H54 (cell line): ENCODE results near the gene CLEC17A.

Experiments
- DNase-seq: peaks from one replicate; pipeline ENCODE4 v3.0.0; 2011; ENCODE audit warnings: low spot score, mixed read lengths; ENCODE audit not compliant: insufficient read length
- FAIRE-seq: peaks from 3 replicates; lab custom pipeline; 2011; peaks lifted over from hg19 to GRCh38; lab: Jason Lieb, UNC
- POLR2A ChIP-seq: IDR thresholded peaks from 2 replicates; pipeline ENCODE4 v1.6.1; 2011; ENCODE audit warnings: low read depth, mild to moderate bottlenecking, low read length

The CLEC17A gene

GRCh38 chr19:14553042-14553938 is 29.6 kb upstream of the CLEC17A start:
- DNase-seq, result no peak
- TF ChIP-seq POLR2A, result no peak
- FAIRE-seq, result no peak

- DNase-seq (no peak), FAIRE-seq (no peak)
- TF ChIP-seq POLR2A, result no peak
These were observed 29.0 kb upstream of the CLEC17A start for GRCh38 chr19:14553939-14554243.

- no peak for TF ChIP-seq POLR2A
- DNase-seq (no peak), FAIRE-seq (no peak)
These were observed 28.5 kb upstream of the CLEC17A start for GRCh38 chr19:14554382-14554812.

- no peak for TF ChIP-seq POLR2A
- DNase-seq (peak; percentile 68), FAIRE-seq (no peak)
These were observed 26.8 kb upstream of the CLEC17A start for GRCh38 chr19:14555918-14556661.

DNA sequence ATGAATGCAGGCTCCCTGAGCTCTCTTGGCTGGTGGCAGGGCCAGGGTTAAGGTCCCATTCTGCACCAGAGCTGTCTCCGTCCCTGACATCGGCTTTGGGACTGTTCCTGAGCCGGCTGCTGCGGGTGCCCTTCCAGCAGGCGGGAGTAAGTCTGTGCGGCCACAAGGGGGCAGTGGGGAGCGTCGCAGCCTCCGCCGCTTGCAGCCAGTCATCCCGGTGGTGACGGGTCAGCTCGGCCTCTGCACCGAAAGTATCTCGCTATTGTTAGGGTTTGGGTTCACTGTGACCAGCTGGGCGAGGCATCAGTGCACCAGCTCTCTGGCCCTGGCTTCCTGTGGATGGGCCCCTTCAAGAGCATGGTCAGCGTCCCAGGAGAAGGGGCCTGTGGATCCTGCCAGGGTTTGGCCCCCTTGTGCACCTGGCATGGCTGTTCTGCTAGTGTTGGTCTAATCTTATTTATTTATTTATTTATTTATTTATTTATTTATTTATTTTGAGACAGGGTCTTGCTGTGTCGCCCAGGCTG is 26.2 kb upstream of the CLEC17A start:
- FAIRE-seq, result no peak
- peak; percentile 81 for DNase-seq
- no peak for TF ChIP-seq POLR2A

DNA sequence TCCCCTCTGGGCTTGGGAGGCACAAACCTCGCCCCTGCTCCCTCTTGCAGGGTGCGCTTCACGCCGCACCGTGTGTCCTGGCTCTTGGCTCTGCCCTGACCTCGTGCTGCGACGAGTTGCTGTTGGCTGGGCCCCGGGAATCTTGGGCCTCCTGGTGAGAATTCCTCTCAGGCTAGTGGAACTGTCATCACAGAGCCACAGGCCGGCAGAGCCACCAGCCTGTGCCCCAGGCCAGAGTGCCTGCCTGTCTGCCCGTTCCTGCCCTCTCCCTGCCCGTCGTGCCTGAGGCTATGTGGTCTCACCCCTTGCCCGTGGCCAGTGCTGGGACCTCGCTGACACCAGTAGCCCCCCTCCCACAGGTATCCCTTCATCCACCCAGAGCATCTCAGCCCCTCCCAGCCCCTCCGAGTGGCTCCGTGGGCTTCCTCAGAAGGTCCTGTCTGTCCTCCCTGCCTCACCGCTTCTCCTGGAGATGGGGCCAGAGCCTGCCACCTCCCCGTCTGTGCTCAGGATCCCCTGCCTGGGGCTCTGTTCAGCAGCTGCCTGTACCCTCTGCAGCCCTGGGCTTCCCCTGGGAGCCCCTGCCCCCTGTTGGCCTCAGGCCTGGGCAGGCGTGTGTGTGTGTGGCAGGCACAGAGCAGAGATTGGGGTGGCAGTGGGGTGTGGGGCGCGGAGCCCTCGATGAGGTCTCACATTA is 24.4 kb upstream of the CLEC17A start:
- DNase-seq (no peak), FAIRE-seq (no peak)
- no peak for TF ChIP-seq POLR2A

- FAIRE-seq (no peak), DNase-seq (no peak)
- no peak for TF ChIP-seq POLR2A
These were observed 22.7 kb upstream of the CLEC17A start for GRCh38 chr19:14559916-14560775.

DNA sequence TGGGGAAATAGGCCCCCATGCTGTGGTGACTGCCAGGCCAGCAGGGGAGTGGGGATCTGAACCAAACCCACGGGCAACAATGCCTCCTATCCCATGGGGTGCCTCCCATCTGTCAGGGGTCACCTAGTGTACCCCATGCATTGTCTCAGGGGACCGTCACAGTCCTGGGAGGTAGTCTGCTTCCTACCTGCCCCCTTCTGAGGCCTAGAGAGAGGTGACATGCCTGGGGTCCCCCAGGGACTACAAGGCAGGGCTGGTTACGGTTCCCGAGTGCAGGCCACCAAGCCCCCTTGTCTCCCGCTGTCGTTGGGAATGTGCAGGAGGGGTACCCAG is 22.1 kb upstream of the CLEC17A start:
- DNase-seq (no peak), FAIRE-seq (no peak)
- no peak for TF ChIP-seq POLR2A

- FAIRE-seq (no peak), DNase-seq (no peak)
- TF ChIP-seq POLR2A, result no peak
These were observed 21.6 kb upstream of the CLEC17A start for GRCh38 chr19:14561249-14561648.

GRCh38 chr19:14561847-14562351 is 21.0 kb upstream of the CLEC17A start:
- no peak for FAIRE-seq
- DNase-seq, result no peak

DNA sequence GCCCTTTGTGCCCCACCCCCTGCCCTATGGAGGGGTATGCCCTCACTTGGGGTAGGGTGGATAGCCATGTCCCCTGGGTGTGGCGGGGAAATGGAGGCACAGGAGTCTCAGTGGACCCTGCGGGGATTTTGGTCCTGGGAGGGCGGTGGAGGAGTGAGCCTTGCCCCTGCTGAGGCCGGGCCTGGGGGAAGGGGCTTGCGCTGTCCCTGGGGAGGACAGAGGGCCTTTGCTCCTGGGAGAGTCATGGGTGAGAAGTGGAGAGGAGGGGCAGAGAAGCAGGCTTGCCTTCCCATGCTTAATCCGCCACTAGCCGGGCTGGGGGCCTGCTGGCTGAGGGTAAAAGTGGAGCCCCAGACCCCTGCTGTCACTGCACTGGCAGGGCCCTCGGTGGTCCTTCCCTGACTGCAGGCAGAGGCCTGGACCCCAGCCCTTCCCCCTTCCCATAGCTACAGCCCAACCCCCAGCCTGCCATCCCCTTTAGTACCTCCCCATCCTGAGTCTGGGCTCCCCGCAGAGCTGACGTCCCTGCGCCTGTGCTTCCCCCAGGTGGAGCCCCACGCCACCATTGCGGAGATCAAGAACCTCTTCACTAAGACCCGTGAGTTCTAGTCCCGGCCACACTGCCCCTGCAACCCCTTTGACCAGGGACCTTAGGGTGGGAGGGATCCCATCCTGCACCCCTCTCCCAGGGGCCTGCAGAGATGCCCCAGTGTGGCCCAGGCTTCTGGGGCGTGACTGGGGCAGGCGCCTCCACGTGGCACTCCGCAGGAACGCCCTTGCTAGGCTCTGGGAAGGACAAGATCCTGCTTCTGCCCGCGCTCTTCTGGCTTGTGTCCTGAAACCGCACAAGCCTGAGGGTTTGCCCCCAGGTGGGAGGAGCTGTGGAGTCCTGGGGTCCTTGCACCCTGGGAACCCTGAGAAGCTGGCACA is 20.0 kb upstream of the CLEC17A start:
- FAIRE-seq (no peak), DNase-seq (no peak)
- no peak for TF ChIP-seq POLR2A

More at GRCh38 chr19:14561847-14562351, 21.0 kb upstream of the CLEC17A start:
- no peak for TF ChIP-seq POLR2A

GRCh38 chr19:14563590-14563926 is 19.3 kb upstream of the CLEC17A start:
- FAIRE-seq, result no peak
- TF ChIP-seq POLR2A, result no peak
- no peak for DNase-seq
